Suprapubic skin (tissue), 3 donors: ENCODE measurements around the gene BCAN.

Experiments used
- POLR2A ChIP-seq, 2 donors: fragments of 450-650 bp; IDR thresholded peaks; one replicate each; pipeline ENCODE4 v1.6.1; 2017; ENCODE audit warnings: antibody characterized with exemption in 2 of 2, mild to moderate bottlenecking in 2 of 2, moderate library complexity in 2 of 2
- TF ChIP-seq, protein P1 (sequence below), 2 donors: fragments of 200-600 bp in 1 of 2; fragments of 450-650 bp in 1 of 2; sonication (generic) in 1 of 2; IDR thresholded peaks; one replicate each; pipeline ENCODE4 v1.5.1; 2016 to 2019; ENCODE audit warnings: antibody characterized with exemption in 2 of 2, mild to moderate bottlenecking in 1 of 2, moderate library complexity in 1 of 2

DNA sequence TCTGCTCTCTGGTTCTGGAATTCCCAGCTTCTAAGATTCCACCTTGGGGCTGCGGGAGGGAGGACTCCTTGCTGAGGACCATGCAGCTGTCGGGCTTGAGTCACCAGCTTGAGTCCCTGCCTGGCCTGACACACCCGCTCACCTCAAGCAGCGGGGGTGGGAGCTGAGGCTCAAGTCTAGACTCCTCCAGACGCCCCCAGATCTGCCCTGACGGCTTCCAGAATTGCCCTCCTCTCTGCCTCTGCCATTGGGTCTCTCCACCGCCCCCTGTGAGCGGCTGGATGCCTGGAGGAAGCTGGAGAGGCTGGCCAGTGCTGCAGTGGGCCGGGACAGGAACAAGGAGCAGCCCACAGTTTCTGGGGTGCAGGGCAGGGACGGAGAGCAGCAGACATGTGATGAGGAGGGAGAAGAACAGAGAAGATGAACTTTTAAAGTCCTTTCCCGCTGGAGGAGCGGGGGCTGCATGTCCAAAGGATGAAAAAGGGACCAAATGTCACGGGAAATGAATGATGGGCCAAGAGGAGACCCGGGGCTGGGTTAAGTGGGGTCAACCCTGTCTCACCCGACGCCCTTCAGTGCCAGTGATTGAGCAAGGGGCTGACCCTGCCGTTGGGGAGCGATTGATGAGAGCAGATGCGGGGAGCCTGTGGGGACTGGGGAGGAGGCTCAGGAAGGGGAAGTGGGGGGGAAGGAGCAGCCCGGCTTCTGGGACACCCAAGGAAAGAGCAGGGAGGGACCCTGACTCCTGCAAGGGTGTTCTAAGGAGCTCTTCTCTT is 49.9 kb downstream of the BCAN start:
- TF ChIP-seq, protein P1, sequence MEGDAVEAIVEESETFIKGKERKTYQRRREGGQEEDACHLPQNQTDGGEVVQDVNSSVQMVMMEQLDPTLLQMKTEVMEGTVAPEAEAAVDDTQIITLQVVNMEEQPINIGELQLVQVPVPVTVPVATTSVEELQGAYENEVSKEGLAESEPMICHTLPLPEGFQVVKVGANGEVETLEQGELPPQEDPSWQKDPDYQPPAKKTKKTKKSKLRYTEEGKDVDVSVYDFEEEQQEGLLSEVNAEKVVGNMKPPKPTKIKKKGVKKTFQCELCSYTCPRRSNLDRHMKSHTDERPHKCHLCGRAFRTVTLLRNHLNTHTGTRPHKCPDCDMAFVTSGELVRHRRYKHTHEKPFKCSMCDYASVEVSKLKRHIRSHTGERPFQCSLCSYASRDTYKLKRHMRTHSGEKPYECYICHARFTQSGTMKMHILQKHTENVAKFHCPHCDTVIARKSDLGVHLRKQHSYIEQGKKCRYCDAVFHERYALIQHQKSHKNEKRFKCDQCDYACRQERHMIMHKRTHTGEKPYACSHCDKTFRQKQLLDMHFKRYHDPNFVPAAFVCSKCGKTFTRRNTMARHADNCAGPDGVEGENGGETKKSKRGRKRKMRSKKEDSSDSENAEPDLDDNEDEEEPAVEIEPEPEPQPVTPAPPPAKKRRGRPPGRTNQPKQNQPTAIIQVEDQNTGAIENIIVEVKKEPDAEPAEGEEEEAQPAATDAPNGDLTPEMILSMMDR (IDR thresholded peaks at IDR 0.05): no peak
- TF ChIP-seq POLR2A (IDR thresholded peaks at IDR 0.05): no peak
